HepG2 (cell line): ENCODE results near the gene WBP1. TPM values are rescaled to one million over a fixed set of nuclear protein-coding genes. Genes with fewer than 3 reads are reported as not detected.
A peak's percentile ranks its signal among the peaks of the same experiment; 100 is the strongest.

Experiments
- ARNTL ChIP-seq: sonication (generic); formaldehyde crosslinking; IDR thresholded peaks from 2 replicates; pipeline ENCODE4 v1.4.0; 2020; ENCODE audit warnings: mild to moderate bottlenecking, missing genetic modification reagents
- ASH2L ChIP-seq: fragments of 300-600, 200-600 bp; sonication (generic); IDR thresholded peaks from 2 replicates; pipeline ENCODE4 v1.7.0; 2017; ENCODE audit warnings: low read depth, mild to moderate bottlenecking, moderate library complexity, mixed read lengths, low read length; ENCODE audit not compliant: insufficient read length
- CBX2 ChIP-seq, 2 experiments: fragments of 200-600 bp in 1 of 2; sonication (generic); formaldehyde crosslinking in 1 of 2; IDR thresholded peaks; 2 replicates each; pipeline versions ENCODE4 v1.7.0 to v1.8.1; 2018 to 2022; ENCODE audit warnings: low read depth in 2 of 2, low read length in 1 of 2, mild to moderate bottlenecking in 1 of 2, missing genetic modification reagents in 1 of 2
- CCDC6 ChIP-seq: sonication (generic); formaldehyde crosslinking; IDR thresholded peaks from 2 replicates; pipeline ENCODE4 v1.8.1; 2022; ENCODE audit warnings: mild to moderate bottlenecking, missing genetic modification reagents, moderate library complexity
- CREB1 ChIP-seq, 2 experiments: fragments of 450-650 bp in 1 of 2; IDR thresholded peaks; 2 replicates each; pipeline ENCODE4 v1.6.1; 2016 to 2017; ENCODE audit warnings: control low read depth in 1 of 2, mild to moderate bottlenecking in 1 of 2, missing compliant biosample characterization in 1 of 2, missing genetic modification characterization in 1 of 2
- CREM ChIP-seq, 2 experiments: sonication (generic) in 1 of 2; formaldehyde crosslinking in 1 of 2; IDR thresholded peaks; 2 replicates each; pipeline versions ENCODE4 v1.4.0 to v1.6.1; 2016 to 2020; ENCODE audit warnings: antibody characterized with exemption in 1 of 2, mild to moderate bottlenecking in 1 of 2, missing genetic modification reagents in 1 of 2
- DNMT3B ChIP-seq: conservative IDR thresholded peaks from 2 replicates; pipeline ENCODE4 v1.6.1; 2016; ENCODE audit warnings: missing biosample characterization, control low read depth
- EEA1 ChIP-seq: sonication (generic); formaldehyde crosslinking; IDR thresholded peaks from 2 replicates; pipeline ENCODE4 v1.5.1; 2020; ENCODE audit warnings: mild to moderate bottlenecking, missing genetic modification reagents, borderline replicate concordance
- HIVEP1 ChIP-seq: sonication (generic); formaldehyde crosslinking; IDR thresholded peaks from 2 replicates; pipeline ENCODE4 v1.4.0; 2020; ENCODE audit warnings: mild to moderate bottlenecking, missing genetic modification reagents
- HNRNPH1 ChIP-seq: fragments of 200-400 bp; formaldehyde crosslinking; optimal IDR thresholded peaks from 2 replicates; pipeline ENCODE3; 2017; ENCODE audit warnings: mild to moderate bottlenecking, low read depth, low read length
- IKZF1 ChIP-seq: fragments of 450-650 bp; IDR thresholded peaks from 2 replicates; pipeline ENCODE4 v1.7.1; 2016
- PCBP2 ChIP-seq: fragments of 200-400 bp; formaldehyde crosslinking; optimal IDR thresholded peaks from 2 replicates; pipeline ENCODE3; 2018; ENCODE audit warnings: low read length, low read depth; ENCODE audit not compliant: poor library complexity, severe bottlenecking
- PHF5A ChIP-seq: IDR thresholded peaks from one replicate; pipeline ENCODE4 v1.6.1; 2018; ENCODE audit warnings: low read depth, missing genetic modification reagents; ENCODE audit not compliant: unreplicated experiment
- SMAD1 ChIP-seq: sonication (generic); formaldehyde crosslinking; IDR thresholded peaks from 2 replicates; pipeline ENCODE4 v1.4.0; 2020; ENCODE audit warnings: missing genetic modification reagents, low read depth, mild to moderate bottlenecking, borderline replicate concordance
- TAF1 ChIP-seq: sonication (generic); formaldehyde crosslinking; IDR thresholded peaks from 2 replicates; pipeline ENCODE4 v1.4.0; 2020; ENCODE audit warnings: missing genetic modification reagents
- ZEB1 ChIP-seq: IDR thresholded peaks from 2 replicates; pipeline ENCODE4 v1.6.1; 2012; ENCODE audit warnings: mild to moderate bottlenecking, low read depth, inconsistent platforms; ENCODE audit not compliant: insufficient replicate concordance
- ZNF34 ChIP-seq: sonication (generic); formaldehyde crosslinking; IDR thresholded peaks from 2 replicates; pipeline ENCODE4 v1.4.0; 2020; ENCODE audit warnings: mild to moderate bottlenecking, missing genetic modification reagents, borderline replicate concordance
- ZNF430 ChIP-seq: sonication (generic); formaldehyde crosslinking; IDR thresholded peaks from 2 replicates; pipeline ENCODE4 v1.9.0; 2021; ENCODE audit warnings: mild to moderate bottlenecking, missing genetic modification reagents
- ZSCAN25 ChIP-seq: sonication (generic); formaldehyde crosslinking; IDR thresholded peaks from 2 replicates; pipeline ENCODE4 v1.8.0; 2022; ENCODE audit warnings: mild to moderate bottlenecking, missing genetic modification reagents
- polyA plus RNA-seq, 8 experiments: library from polyadenylated mRNA; depleted of rRNA in 3 of 8; stranded (reverse) in 7 of 8; unstranded in 1 of 8; fragments of >200 nt; fragmentation: Illumina TruSeq in 4 of 8; extraction: Trizol in 4 of 8; gene quantifications; 2 replicates each; pipeline versions ENCODE4 v1.2.1 to v1.2.3, GENCODE V29; 2011 to 2016; ENCODE audit warnings: low read depth in 4 of 8, missing spikeins in 1 of 8, mixed read lengths in 1 of 8; ENCODE audit not compliant: insufficient read depth in 1 of 8
- total RNA-seq, 5 experiments: library from RNA; depleted of rRNA; stranded (reverse); fragments of >200 nt; fragmentation: Illumina TruSeq; extraction: Trizol; gene quantifications; 2 replicates each; pipeline ENCODE4 v1.2.3, GENCODE V29; 2016; ENCODE audit warnings: low read depth in 1 of 5
- TF ChIP-seq, protein P1 (sequence below): sonication (generic); formaldehyde crosslinking; IDR thresholded peaks from 2 replicates; pipeline ENCODE4 v1.4.0; 2020; ENCODE audit warnings: mild to moderate bottlenecking, missing genetic modification reagents, borderline replicate concordance
- TF ChIP-seq, protein P2 (sequence below): IDR thresholded peaks from 2 replicates; pipeline ENCODE4 v1.6.1; 2016; ENCODE audit warnings: mild to moderate bottlenecking

Gene WBP1
- total and polyA plus RNA-seq, 2 of the 13 experiments (the other 11 are each of a cell fraction or from before 2014, with no cell fraction given) = 38.8 to 85.7 TPM

DNA sequence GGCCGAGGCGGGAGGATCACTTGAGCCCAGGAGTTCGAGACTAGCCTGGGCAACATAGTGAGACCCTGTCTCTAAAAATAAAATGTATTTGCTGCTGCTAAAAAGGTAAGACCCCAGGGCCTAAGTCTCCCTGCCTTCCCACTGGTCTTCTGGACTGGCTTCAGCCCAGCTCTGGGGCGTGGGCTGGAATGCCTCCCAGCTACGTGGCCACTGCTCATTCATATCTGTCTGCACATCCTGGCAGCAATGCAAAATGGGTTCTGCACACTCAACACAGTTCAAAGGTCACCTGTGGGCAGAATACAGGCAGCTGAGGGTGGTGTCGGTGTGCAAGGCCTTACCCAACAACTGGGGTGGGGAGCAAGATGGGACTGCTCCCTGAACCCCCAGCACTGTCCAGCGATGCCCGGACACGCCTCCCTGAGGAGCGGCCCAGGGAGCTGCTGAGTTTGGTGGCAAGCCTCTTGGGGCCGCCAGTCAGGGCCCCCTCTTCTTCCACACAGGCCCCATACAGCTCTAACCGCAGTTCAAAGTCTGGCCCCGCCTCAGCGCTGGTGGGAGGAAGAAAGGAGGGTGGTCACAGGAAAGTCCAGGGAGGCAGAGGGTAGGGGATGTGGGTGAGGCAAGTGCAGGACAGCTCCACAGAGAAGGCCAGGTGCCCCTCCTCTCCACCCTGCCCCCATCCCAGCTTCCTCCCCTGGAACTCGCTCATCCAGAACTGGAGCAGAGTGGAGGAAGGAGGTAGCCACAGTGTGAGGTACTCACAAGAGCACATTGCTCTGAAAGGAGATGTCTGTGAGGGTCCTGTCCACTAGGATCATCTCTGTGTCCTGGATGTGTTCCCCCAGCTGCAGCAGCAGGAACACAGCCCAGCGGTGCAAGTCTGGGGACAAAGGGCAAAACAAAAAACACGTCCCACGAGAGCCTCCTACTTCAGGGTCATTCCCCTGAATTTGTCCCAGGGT lies 28.5 kb upstream of the WBP1 start (continued):
- no peak for TF ChIP-seq HIVEP1
- TF ChIP-seq CREM (IDR thresholded peaks at IDR 0.05) = peak; percentile 75; the same call in 1 of the 2 replicates
- no peak for TF ChIP-seq CREM (CRISPR knock-in tag; IDR thresholded peaks at IDR 0.05)
- TF ChIP-seq ZEB1 = peak; percentile 68
- TF ChIP-seq ZNF430 (CRISPR knock-in tag) = no peak
- peak; percentile 87 for TF ChIP-seq CCDC6
- peak; percentile 69 for TF ChIP-seq HNRNPH1
- TF ChIP-seq SMAD1 = peak; percentile 73
- peak; percentile 34; the same call in 1 of the 2 replicates for TF ChIP-seq TAF1 (CRISPR knock-in tag)
- TF ChIP-seq EEA1 = 0 out of 2 replicates have a peak, but pooled peaks have one; percentile 78
- no peak for TF ChIP-seq CBX2 (IDR thresholded peaks at IDR 0.05; ENCODE audit: low read depth, low read length)
- TF ChIP-seq CBX2 (CRISPR knock-in tag; IDR thresholded peaks at IDR 0.05; ENCODE audit: low read depth) = peak; percentile 94
- TF ChIP-seq CREB1 (IDR thresholded peaks at IDR 0.05) = 0 out of 2 replicates have a peak, but pooled peaks have one; percentile 1
- peak; percentile 75; the same call in 1 of the 2 replicates for TF ChIP-seq CREB1 (CRISPR knock-in tag; IDR thresholded peaks at IDR 0.05)
- TF ChIP-seq, protein P1, sequence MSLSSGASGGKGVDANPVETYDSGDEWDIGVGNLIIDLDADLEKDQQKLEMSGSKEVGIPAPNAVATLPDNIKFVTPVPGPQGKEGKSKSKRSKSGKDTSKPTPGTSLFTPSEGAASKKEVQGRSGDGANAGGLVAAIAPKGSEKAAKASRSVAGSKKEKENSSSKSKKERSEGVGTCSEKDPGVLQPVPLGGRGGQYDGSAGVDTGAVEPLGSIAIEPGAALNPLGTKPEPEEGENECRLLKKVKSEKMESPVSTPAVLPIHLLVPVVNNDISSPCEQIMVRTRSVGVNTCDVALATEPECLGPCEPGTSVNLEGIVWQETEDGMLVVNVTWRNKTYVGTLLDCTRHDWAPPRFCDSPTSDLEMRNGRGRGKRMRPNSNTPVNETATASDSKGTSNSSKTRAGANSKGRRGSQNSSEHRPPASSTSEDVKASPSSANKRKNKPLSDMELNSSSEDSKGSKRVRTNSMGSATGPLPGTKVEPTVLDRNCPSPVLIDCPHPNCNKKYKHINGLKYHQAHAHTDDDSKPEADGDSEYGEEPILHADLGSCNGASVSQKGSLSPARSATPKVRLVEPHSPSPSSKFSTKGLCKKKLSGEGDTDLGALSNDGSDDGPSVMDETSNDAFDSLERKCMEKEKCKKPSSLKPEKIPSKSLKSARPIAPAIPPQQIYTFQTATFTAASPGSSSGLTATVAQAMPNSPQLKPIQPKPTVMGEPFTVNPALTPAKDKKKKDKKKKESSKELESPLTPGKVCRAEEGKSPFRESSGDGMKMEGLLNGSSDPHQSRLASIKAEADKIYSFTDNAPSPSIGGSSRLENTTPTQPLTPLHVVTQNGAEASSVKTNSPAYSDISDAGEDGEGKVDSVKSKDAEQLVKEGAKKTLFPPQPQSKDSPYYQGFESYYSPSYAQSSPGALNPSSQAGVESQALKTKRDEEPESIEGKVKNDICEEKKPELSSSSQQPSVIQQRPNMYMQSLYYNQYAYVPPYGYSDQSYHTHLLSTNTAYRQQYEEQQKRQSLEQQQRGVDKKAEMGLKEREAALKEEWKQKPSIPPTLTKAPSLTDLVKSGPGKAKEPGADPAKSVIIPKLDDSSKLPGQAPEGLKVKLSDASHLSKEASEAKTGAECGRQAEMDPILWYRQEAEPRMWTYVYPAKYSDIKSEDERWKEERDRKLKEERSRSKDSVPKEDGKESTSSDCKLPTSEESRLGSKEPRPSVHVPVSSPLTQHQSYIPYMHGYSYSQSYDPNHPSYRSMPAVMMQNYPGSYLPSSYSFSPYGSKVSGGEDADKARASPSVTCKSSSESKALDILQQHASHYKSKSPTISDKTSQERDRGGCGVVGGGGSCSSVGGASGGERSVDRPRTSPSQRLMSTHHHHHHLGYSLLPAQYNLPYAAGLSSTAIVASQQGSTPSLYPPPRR = peak; percentile 89; the same call in 1 of the 2 replicates
- peak; percentile 80 for TF ChIP-seq PCBP2
- TF ChIP-seq ZSCAN25 (CRISPR knock-in tag) = peak; percentile 94
- TF ChIP-seq PHF5A (CRISPR knock-in tag) = peak; percentile 85
- TF ChIP-seq ARNTL (CRISPR knock-in tag) = peak; percentile 80
- no peak for TF ChIP-seq IKZF1
- no peak for TF ChIP-seq DNMT3B (CRISPR knock-in tag)
- peak; percentile 99 for TF ChIP-seq ASH2L
- peak; percentile 88; the same call in 1 of the 2 replicates for TF ChIP-seq ZNF34
- TF ChIP-seq, protein P2, sequence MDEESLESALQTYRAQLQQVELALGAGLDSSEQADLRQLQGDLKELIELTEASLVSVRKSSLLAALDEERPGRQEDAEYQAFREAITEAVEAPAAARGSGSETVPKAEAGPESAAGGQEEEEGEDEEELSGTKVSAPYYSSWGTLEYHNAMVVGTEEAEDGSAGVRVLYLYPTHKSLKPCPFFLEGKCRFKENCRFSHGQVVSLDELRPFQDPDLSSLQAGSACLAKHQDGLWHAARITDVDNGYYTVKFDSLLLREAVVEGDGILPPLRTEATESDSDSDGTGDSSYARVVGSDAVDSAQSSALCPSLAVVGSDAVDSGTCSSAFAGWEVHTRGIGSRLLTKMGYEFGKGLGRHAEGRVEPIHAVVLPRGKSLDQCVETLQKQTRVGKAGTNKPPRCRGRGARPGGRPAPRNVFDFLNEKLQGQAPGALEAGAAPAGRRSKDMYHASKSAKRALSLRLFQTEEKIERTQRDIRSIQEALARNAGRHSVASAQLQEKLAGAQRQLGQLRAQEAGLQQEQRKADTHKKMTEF (CRISPR knock-in tag) = peak; percentile 76
